HEK293 (cell line): ENCODE measurements around the gene XRN2.

ENCODE experiments used
- CTCF ChIA-PET: fragments of 350-600 bp; formaldehyde crosslinking; extraction: SDS; loops from one replicate; lab custom pipeline; 2021; ENCODE audit warnings: antibody characterized with exemption; lab: Yijun Ruan, JAX
- POLR2A ChIA-PET: fragments of 300-600 bp; formaldehyde crosslinking; extraction: SDS; loops from one replicate; lab custom pipeline; 2020; ENCODE audit warnings: antibody characterized with exemption, inconsistent platforms; lab: Yijun Ruan, JAX
- H3K27ac ChIP-seq: fragments of 200-500 bp; sonication (Bioruptor generic); 2 replicates; pipeline ENCODE4 v1.5.1; 2014; ENCODE audit warnings: low read depth, low read length, control low read depth, inconsistent platforms; ENCODE audit errors: extremely low read depth
- H3K36me3 ChIP-seq, 2 experiments: fragments of 200-500 bp in 1 of 2; sonication (Bioruptor generic) in 1 of 2; 1 replicate in 1 of 2; 2 replicates in 1 of 2; pipeline ENCODE4 v1.5.1; 2014 to 2017; ENCODE audit warnings: inconsistent platforms in 2 of 2, low read length in 2 of 2; ENCODE audit not compliant: control insufficient read depth in 2 of 2, insufficient read depth in 1 of 2
- H3K4me1 ChIP-seq: fragments of 200-500 bp; sonication (Bioruptor generic); 2 replicates; pipeline ENCODE4 v1.5.1; 2014; ENCODE audit warnings: mild to moderate bottlenecking, low read length, inconsistent platforms; ENCODE audit not compliant: control insufficient read depth, insufficient read depth
- H3K4me3 ChIP-seq: 2 replicates; pipeline ENCODE4 v1.5.1; 2011; ENCODE audit warnings: low read depth, mild to moderate bottlenecking, control low read depth, low read length, moderate library complexity
- H3K9me3 ChIP-seq: fragments of 200-500 bp; sonication (Bioruptor generic); 2 replicates; pipeline ENCODE4 v1.5.1; 2014; ENCODE audit warnings: low read depth, low read length, inconsistent platforms; ENCODE audit not compliant: control insufficient read depth, insufficient read depth
- GLI2 ChIP-seq: fragments of 450-650 bp; formaldehyde crosslinking; IDR thresholded peaks from 2 replicates; pipeline ENCODE4; 2017; ENCODE audit warnings: missing biosample characterization, missing genetic modification characterization, low read depth, borderline replicate concordance
- HOXD13 ChIP-seq: sonication (generic); formaldehyde crosslinking; IDR thresholded peaks from 2 replicates; pipeline ENCODE4 v1.8.0; 2022; ENCODE audit warnings: missing genetic modification reagents, borderline replicate concordance
- IKZF3 ChIP-seq: fragments of 450-650 bp; IDR thresholded peaks from 2 replicates; pipeline ENCODE4 v1.5.0; 2018; ENCODE audit warnings: missing biosample characterization, mild to moderate bottlenecking, missing genetic modification characterization, moderate library complexity
- INSM2 ChIP-seq: fragments of 450-650 bp; formaldehyde crosslinking; IDR thresholded peaks from 2 replicates; pipeline ENCODE4 v1.5.1; 2016; ENCODE audit warnings: missing biosample characterization, missing genetic modification characterization
- PATZ1 ChIP-seq: fragments of 450-650 bp; formaldehyde crosslinking; IDR thresholded peaks from 2 replicates; pipeline ENCODE4 v1.5.1; 2016; ENCODE audit warnings: missing biosample characterization, missing genetic modification characterization
- PRDM1 ChIP-seq: fragments of 450-650 bp; formaldehyde crosslinking; IDR thresholded peaks from 2 replicates; pipeline ENCODE4; 2016; ENCODE audit warnings: missing biosample characterization, missing genetic modification characterization
- RBAK ChIP-seq: fragments of 450-650 bp; formaldehyde crosslinking; IDR thresholded peaks from 2 replicates; pipeline ENCODE4 v1.5.1; 2016; ENCODE audit warnings: missing biosample characterization, missing genetic modification characterization
- YY1 ChIP-seq: fragments of 450-650 bp; formaldehyde crosslinking; IDR thresholded peaks from 2 replicates; pipeline ENCODE4 v1.5.1; 2018; ENCODE audit warnings: missing biosample characterization, missing genetic modification characterization
- ZBTB21 ChIP-seq: fragments of 450-650 bp; formaldehyde crosslinking; IDR thresholded peaks from 2 replicates; pipeline ENCODE4 v1.5.1; 2017; ENCODE audit warnings: missing biosample characterization, missing genetic modification characterization
- ZBTB48 ChIP-seq: fragments of 450-650 bp; formaldehyde crosslinking; IDR thresholded peaks from 2 replicates; pipeline ENCODE4 v1.5.1; 2016; ENCODE audit warnings: missing biosample characterization, missing genetic modification characterization
- ZNF140 ChIP-seq: fragments of 450-650 bp; formaldehyde crosslinking; IDR thresholded peaks from 2 replicates; pipeline ENCODE4 v1.5.1; 2016; ENCODE audit warnings: missing biosample characterization, missing genetic modification characterization
- ZNF174 ChIP-seq: fragments of 450-650 bp; formaldehyde crosslinking; IDR thresholded peaks from 2 replicates; pipeline ENCODE4 v1.5.0; 2017; ENCODE audit warnings: missing biosample characterization, mild to moderate bottlenecking, missing genetic modification characterization
- ZNF184 ChIP-seq: fragments of 450-650 bp; IDR thresholded peaks from 2 replicates; pipeline ENCODE4 v1.5.1; 2018; ENCODE audit warnings: missing biosample characterization, mild to moderate bottlenecking, missing genetic modification characterization
- ZNF202 ChIP-seq: fragments of 450-650 bp; formaldehyde crosslinking; IDR thresholded peaks from 2 replicates; pipeline ENCODE4 v1.5.1; 2016; ENCODE audit warnings: missing biosample characterization, missing genetic modification characterization, borderline replicate concordance
- ZNF26 ChIP-seq: fragments of 450-650 bp; formaldehyde crosslinking; IDR thresholded peaks from 2 replicates; pipeline ENCODE4 v1.5.1; 2016; ENCODE audit warnings: missing biosample characterization, missing genetic modification characterization
- ZNF350 ChIP-seq: fragments of 450-650 bp; formaldehyde crosslinking; IDR thresholded peaks from 2 replicates; pipeline ENCODE4 v1.5.0; 2017; ENCODE audit warnings: missing biosample characterization, mild to moderate bottlenecking, missing genetic modification characterization
- ZNF37A ChIP-seq: fragments of 450-650 bp; IDR thresholded peaks from 2 replicates; pipeline ENCODE4 v1.5.1; 2018; ENCODE audit warnings: missing biosample characterization, missing genetic modification characterization
- ZNF423 ChIP-seq: fragments of 450-650 bp; formaldehyde crosslinking; IDR thresholded peaks from 2 replicates; pipeline ENCODE4 v1.5.1; 2016; ENCODE audit warnings: missing biosample characterization, missing genetic modification characterization
- ZNF433 ChIP-seq: fragments of 450-650 bp; formaldehyde crosslinking; IDR thresholded peaks from 2 replicates; pipeline ENCODE4 v1.5.1; 2016; ENCODE audit warnings: missing biosample characterization, missing genetic modification characterization, low read depth
- ZNF521 ChIP-seq: fragments of 450-650 bp; formaldehyde crosslinking; IDR thresholded peaks from 2 replicates; pipeline ENCODE4 v1.5.1; 2017; ENCODE audit warnings: missing biosample characterization, mild to moderate bottlenecking, missing genetic modification characterization
- ZNF585B ChIP-seq: fragments of 450-650 bp; formaldehyde crosslinking; IDR thresholded peaks from 2 replicates; pipeline ENCODE4 v1.5.1; 2016; ENCODE audit warnings: missing biosample characterization, missing genetic modification characterization
- ZNF664 ChIP-seq: fragments of 450-650 bp; formaldehyde crosslinking; IDR thresholded peaks from 2 replicates; pipeline ENCODE4 v1.5.1; 2016; ENCODE audit warnings: missing biosample characterization, missing genetic modification characterization
- ZNF768 ChIP-seq: fragments of 450-650 bp; formaldehyde crosslinking; IDR thresholded peaks from 2 replicates; pipeline ENCODE4 v1.5.1; 2018; ENCODE audit warnings: missing biosample characterization, mild to moderate bottlenecking, missing genetic modification characterization
- ZNF791 ChIP-seq: fragments of 450-650 bp; formaldehyde crosslinking; IDR thresholded peaks from 2 replicates; pipeline ENCODE4 v1.5.1; 2016; ENCODE audit warnings: missing biosample characterization, missing genetic modification characterization
- ZSCAN16 ChIP-seq: fragments of 450-650 bp; formaldehyde crosslinking; IDR thresholded peaks from 2 replicates; pipeline ENCODE4 v1.5.1; 2016; ENCODE audit warnings: missing biosample characterization, missing genetic modification characterization
- ZSCAN23 ChIP-seq: fragments of 450-650 bp; formaldehyde crosslinking; IDR thresholded peaks from 2 replicates; pipeline ENCODE4 v1.5.1; 2016; ENCODE audit warnings: missing biosample characterization, missing genetic modification characterization
- TF ChIP-seq, protein P1 (sequence below): fragments of 450-650 bp; formaldehyde crosslinking; IDR thresholded peaks from 2 replicates; pipeline ENCODE4 v1.5.1; 2016; ENCODE audit warnings: missing biosample characterization, missing genetic modification characterization

XRN2 gene

DNA sequence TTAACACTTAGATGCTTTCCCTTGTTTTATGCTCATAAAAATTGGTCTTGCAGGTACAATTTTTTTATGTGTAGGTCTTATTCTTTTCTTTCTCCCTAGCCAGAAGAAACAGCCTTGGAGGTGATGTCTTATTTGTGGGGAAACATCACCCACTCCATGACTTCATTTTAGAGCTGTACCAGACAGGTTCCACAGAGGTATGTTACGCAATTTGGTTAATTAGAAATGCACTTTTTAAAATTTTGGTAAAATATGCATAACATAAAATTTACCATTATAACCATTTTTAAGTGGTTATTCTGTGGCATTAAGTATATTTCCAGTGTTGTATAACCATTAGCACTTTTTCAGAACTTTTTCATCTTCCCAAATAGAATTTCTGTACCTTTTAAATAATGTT, 52.9 kb downstream of the XRN2 start:
- Histone ChIP-seq H3K36me3 (peaks cover 19 to 47% of the 10 kb centered on the region in 2 experiments), H3K27ac (no peak overlapping the region), H3K9me3 (no peaks in the 10 kb centered on the region), H3K4me3 (no peak overlapping the region), H3K4me1 (peaks cover 6% of the 10 kb centered on the region; the same call in 1 of the 2 replicates)
- CTCF ChIA-PET: interaction anchor here (0.6 kb wide), 1 partner anchor 120 kb away, joined by 6 read pairs; no protein-coding TSS in a partner anchor
- POLR2A ChIA-PET: no interaction called here
- TF ChIP-seq INSM2 (no peak), ZNF791 (tag by site-specific recombination) (no peak), IKZF3 (tag by site-specific recombination) (no peak), ZNF350 (tag by site-specific recombination) (no peak), ZNF423 (tag by site-specific recombination) (no peak), PATZ1 (no peak), HOXD13 (CRISPR knock-in tag) (no peak), GLI2 (tag by site-specific recombination) (no peak), PRDM1 (tag by site-specific recombination) (no peak)

DNA sequence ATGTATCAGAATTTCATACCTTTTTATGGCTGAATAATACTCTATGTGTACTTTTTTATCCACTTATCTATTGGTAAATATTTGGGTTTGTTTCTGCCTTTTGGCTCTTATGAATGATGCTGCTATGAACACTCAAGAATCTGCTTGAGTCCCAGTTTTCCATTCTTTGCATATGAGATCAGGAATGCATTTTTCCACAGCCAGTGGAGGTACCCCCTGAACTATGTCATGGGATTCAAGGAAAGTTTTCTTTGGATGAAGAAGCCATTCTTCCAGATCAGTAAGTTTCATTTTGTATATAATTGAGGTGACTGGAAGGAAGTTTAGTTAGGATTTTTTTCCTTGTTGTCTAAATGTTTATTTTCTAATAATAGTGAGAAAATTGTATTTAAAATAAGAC, 53.3 kb downstream of the XRN2 start:
- H3K4me3 ChIP-seq: no peak overlapping the region
- H3K9me3 ChIP-seq: no peaks in the 10 kb centered on the region
- no peak for TF ChIP-seq ZNF768 (tag by site-specific recombination)
- no peak for TF ChIP-seq ZNF202 (tag by site-specific recombination)
- TF ChIP-seq ZNF184 (tag by site-specific recombination): no peak
- TF ChIP-seq ZNF350 (tag by site-specific recombination): no peak
- TF ChIP-seq ZNF433 (tag by site-specific recombination): no peak
- no peak for TF ChIP-seq RBAK (tag by site-specific recombination)
- no peak for TF ChIP-seq ZNF26 (tag by site-specific recombination)
- TF ChIP-seq ZNF140 (tag by site-specific recombination): no peak
- no peak for TF ChIP-seq ZBTB21 (tag by site-specific recombination)
- TF ChIP-seq ZNF37A (tag by site-specific recombination): no peak
- no peak for TF ChIP-seq ZSCAN16 (tag by site-specific recombination)
- TF ChIP-seq ZNF664: no peak
- no peak for TF ChIP-seq ZSCAN23 (tag by site-specific recombination)
- no peak for TF ChIP-seq YY1
- TF ChIP-seq, protein P1, sequence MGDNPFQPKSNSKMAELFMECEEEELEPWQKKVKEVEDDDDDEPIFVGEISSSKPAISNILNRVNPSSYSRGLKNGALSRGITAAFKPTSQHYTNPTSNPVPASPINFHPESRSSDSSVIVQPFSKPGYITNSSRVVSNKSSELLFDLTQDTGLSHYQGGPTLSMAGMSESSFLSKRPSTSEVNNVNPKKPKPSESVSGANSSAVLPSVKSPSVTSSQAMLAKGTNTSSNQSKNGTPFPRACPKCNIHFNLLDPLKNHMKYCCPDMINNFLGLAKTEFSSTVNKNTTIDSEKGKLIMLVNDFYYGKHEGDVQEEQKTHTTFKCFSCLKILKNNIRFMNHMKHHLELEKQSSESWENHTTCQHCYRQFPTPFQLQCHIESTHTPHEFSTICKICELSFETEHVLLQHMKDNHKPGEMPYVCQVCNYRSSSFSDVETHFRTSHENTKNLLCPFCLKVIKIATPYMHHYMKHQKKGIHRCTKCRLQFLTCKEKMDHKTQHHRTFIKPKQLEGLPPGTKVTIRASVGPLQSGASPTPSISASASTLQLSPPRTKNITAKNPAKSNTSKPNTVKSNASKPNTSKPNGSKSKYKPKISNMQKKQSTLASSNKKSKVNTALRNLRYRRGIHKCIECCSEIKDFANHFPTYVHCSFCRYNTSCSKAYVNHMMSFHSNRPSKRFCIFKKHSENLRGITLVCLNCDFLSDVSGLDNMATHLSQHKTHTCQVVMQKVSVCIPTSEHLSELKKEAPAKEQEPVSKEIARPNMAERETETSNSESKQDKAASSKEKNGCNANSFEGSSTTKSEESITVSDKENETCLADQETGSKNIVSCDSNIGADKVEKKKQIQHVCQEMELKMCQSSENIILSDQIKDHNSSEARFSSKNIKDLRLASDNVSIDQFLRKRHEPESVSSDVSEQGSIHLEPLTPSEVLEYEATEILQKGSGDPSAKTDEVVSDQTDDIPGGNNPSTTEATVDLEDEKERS (tag by site-specific recombination): no peak
- no peak for TF ChIP-seq ZNF521 (tag by site-specific recombination)
- no peak for TF ChIP-seq ZBTB48 (tag by site-specific recombination)
- TF ChIP-seq ZNF174 (tag by site-specific recombination): no peak
- TF ChIP-seq ZNF585B (tag by site-specific recombination): no peak
- no peak for TF ChIP-seq GLI2 (tag by site-specific recombination)
- CTCF ChIA-PET: interaction anchor here (0.6 kb wide), 1 partner anchor 120 kb away, joined by 6 read pairs; no protein-coding TSS in a partner anchor
- POLR2A ChIA-PET: no interaction called here
- H3K27ac ChIP-seq: no peak overlapping the region
- peaks cover 19 to 47% of the 10 kb centered on the region in 2 experiments for H3K36me3 ChIP-seq
- H3K4me1 ChIP-seq: peaks cover 6% of the 10 kb centered on the region; the same call in 1 of the 2 replicates
